GM12878 (cell line): ENCODE data around the gene KCNIP3. TPM values are rescaled to one million over a fixed set of nuclear protein-coding genes. Genes with fewer than 3 reads are reported as not detected.

Source experiments
- ATAC-seq: fragments of 200-7000 bp; cut with Tn5 transposase; 3 replicates; pipeline ENCODE4 v1.9.1; 2020; ENCODE audit warnings: mild to moderate bottlenecking, moderate library complexity
- BruUV-seq: library from RNA; stranded (reverse); fragments of 400-500 nt; replicated peaks from 2 replicates; lab custom pipeline; 2021; lab: Mats Ljungman, UMichigan
- CTCF ChIA-PET: fragments of 300-600 bp; sonication (Branson Sonifier 250); formaldehyde crosslinking; extraction: SDS; loops from one replicate; lab custom pipeline; 2021; ENCODE audit warnings: inconsistent platforms; lab: Yijun Ruan, JAX
- POLR2A ChIA-PET: fragments of 350-600 bp; formaldehyde crosslinking; extraction: SDS; loops from one replicate; lab custom pipeline; 2021; ENCODE audit warnings: inconsistent platforms; lab: Charles Lee
- RAD21 ChIA-PET: fragments of 300-600 bp; sonication (Branson Sonifier 250); formaldehyde crosslinking; loops from one replicate; lab custom pipeline; 2023; ENCODE audit warnings: antibody characterized with exemption; ENCODE audit not compliant: unreplicated experiment; lab: Charles Lee
- SMC1A ChIA-PET: fragments of 300-600 bp; sonication (Branson Sonifier 250); formaldehyde crosslinking; loops from one replicate; lab custom pipeline; 2023; ENCODE audit not compliant: unreplicated experiment, uncharacterized antibody; lab: Charles Lee
- DNase-seq: peaks from one replicate; pipeline ENCODE4 v3.0.0-alpha.2; 2011; ENCODE audit warnings: low read depth, low spot score
- FAIRE-seq: peaks from 3 replicates; lab custom pipeline; 2011; peaks lifted over from hg19 to GRCh38; lab: Jason Lieb, UNC
- H2AFZ ChIP-seq: 2 replicates; pipeline ENCODE4 v1.6.0; 2011; ENCODE audit warnings: low read depth, low read length, control low read depth; ENCODE audit not compliant: control insufficient read depth
- H3K27ac ChIP-seq: 2 replicates; pipeline ENCODE4 v1.5.1; 2011; ENCODE audit warnings: control low read depth; ENCODE audit not compliant: control insufficient read depth, insufficient read depth
- H3K27me3 ChIP-seq, 2 experiments: replicated peaks in 1 of 2; 2 replicates each; pipeline versions ENCODE4 v1.6.0 to v1.6.1; 2011; ENCODE audit warnings: low read length in 1 of 2; ENCODE audit not compliant: control insufficient read depth in 2 of 2, insufficient read depth in 2 of 2
- H3K36me3 ChIP-seq, 2 experiments: 2 replicates each; pipeline ENCODE4 v1.5.1; 2011; ENCODE audit warnings: low read length in 1 of 2; ENCODE audit not compliant: control insufficient read depth in 2 of 2, insufficient read depth in 2 of 2
- H3K4me1 ChIP-seq: 2 replicates; pipeline ENCODE4 v1.6.1; 2011; ENCODE audit warnings: mild to moderate bottlenecking, low read length, moderate library complexity, mixed read lengths; ENCODE audit not compliant: control insufficient read depth, insufficient read depth
- H3K4me2 ChIP-seq: 2 replicates; pipeline ENCODE4 v1.6.0; 2011; ENCODE audit warnings: control low read depth; ENCODE audit not compliant: control insufficient read depth, insufficient read depth
- H3K4me3 ChIP-seq: fragments of 200-600 bp; sonication (generic); 2 replicates; pipeline ENCODE4 v1.5.1; 2016
- H3K79me2 ChIP-seq: 2 replicates; pipeline ENCODE4 v1.6.0; 2011; ENCODE audit warnings: low read length; ENCODE audit not compliant: control insufficient read depth, insufficient read depth
- H3K9ac ChIP-seq: 2 replicates; pipeline ENCODE4 v1.8.0; 2011; ENCODE audit warnings: low read length, control low read depth, mixed read lengths; ENCODE audit not compliant: control insufficient read depth, insufficient read depth
- H3K9me3 ChIP-seq: replicated peaks from 3 replicates; pipeline ENCODE4 v1.5.1; 2011; ENCODE audit warnings: mild to moderate bottlenecking, low read length; ENCODE audit not compliant: control insufficient read depth, insufficient read depth
- H4K20me1 ChIP-seq: 2 replicates; pipeline ENCODE4 v1.6.0; 2011; ENCODE audit not compliant: control insufficient read depth, insufficient read depth
- FOS ChIP-seq: IDR thresholded peaks from 3 replicates; pipeline ENCODE4 v1.6.1; 2011; ENCODE audit warnings: borderline replicate concordance; ENCODE audit not compliant: insufficient read length; ENCODE audit errors: extremely low read depth
- HCFC1 ChIP-seq: fragments of 150-350 bp; IDR thresholded peaks from 2 replicates; pipeline ENCODE4 v1.6.1; 2014; ENCODE audit warnings: low read length
- HDAC6 ChIP-seq: fragments of 200-600 bp; sonication (generic); IDR thresholded peaks from one replicate; pipeline ENCODE4 v1.8.0; 2017; ENCODE audit warnings: antibody characterized with exemption; ENCODE audit not compliant: unreplicated experiment
- IKZF1 ChIP-seq: fragments of 450-650 bp; conservative IDR thresholded peaks from 2 replicates; pipeline ENCODE4 v1.6.1; 2017; ENCODE audit warnings: antibody characterized with exemption, mild to moderate bottlenecking
- MEF2B ChIP-seq: fragments of 450-650 bp; IDR thresholded peaks from 2 replicates; pipeline ENCODE4 v1.6.1; 2018; ENCODE audit warnings: mild to moderate bottlenecking, moderate library complexity; ENCODE audit not compliant: partially characterized antibody, poor library complexity, severe bottlenecking
- MYC ChIP-seq: IDR thresholded peaks from 2 replicates; pipeline ENCODE4 v1.6.1; 2011; ENCODE audit warnings: mild to moderate bottlenecking, low read length, moderate library complexity, inconsistent platforms; ENCODE audit not compliant: insufficient read depth, insufficient replicate concordance, insufficient read length, severe bottlenecking
- RAD51 ChIP-seq: fragments of 450-650 bp; IDR thresholded peaks from 2 replicates; pipeline ENCODE4 v1.6.1; 2016; ENCODE audit warnings: moderate library complexity, mild to moderate bottlenecking, inconsistent platforms
- RUNX3 ChIP-seq: IDR thresholded peaks from 2 replicates; pipeline ENCODE4 v1.6.1; 2012; ENCODE audit warnings: low read length, inconsistent platforms
- SUZ12 ChIP-seq: fragments of 200-600 bp; sonication (generic); IDR thresholded peaks from one replicate; pipeline ENCODE4 v1.6.1; 2018; ENCODE audit warnings: antibody characterized with exemption, mild to moderate bottlenecking; ENCODE audit not compliant: unreplicated experiment
- TAF1 ChIP-seq: IDR thresholded peaks from 2 replicates; pipeline ENCODE4 v1.6.1; 2011; ENCODE audit warnings: mild to moderate bottlenecking, low read depth, low read length, borderline replicate concordance
- TCF7 ChIP-seq: IDR thresholded peaks from 2 replicates; pipeline ENCODE4 v1.6.1; 2014; ENCODE audit warnings: antibody characterized with exemption, borderline replicate concordance
- ZNF384 ChIP-seq: IDR thresholded peaks from 2 replicates; pipeline ENCODE4 v1.6.1; 2012; ENCODE audit warnings: low read depth, mild to moderate bottlenecking, low read length, improper control_type of control experiment, borderline replicate concordance
- ZSCAN29 ChIP-seq: fragments of 450-650 bp; IDR thresholded peaks from 2 replicates; pipeline ENCODE4 v1.6.1; 2017; ENCODE audit warnings: mild to moderate bottlenecking, moderate library complexity
- WGBS: methylation state at CpG from one replicate; pipeline ENCODE4 v1.1.6; 2016; ENCODE audit warnings: low lambda C conversion rate; ENCODE audit not compliant: insufficient replicate concordance, insufficient coverage; ENCODE audit errors: missing lambda C conversion rate; 5-methylcytosine and 5-hydroxymethylcytosine counted together
- in situ Hi-C: fragments of 300-500 bp; cut with MboI; formaldehyde crosslinking; loops from 9 replicates; pipeline ENCODE4 v1.14.3; 2018; ENCODE audit warnings: mixed read lengths
- intact Hi-C: fragments of 100-400 bp; cut with micrococcal nuclease; formaldehyde crosslinking; loops from one replicate; pipeline ENCODE4 v1.14.2; 2022; ENCODE audit not compliant: unreplicated experiment
- polyA plus RNA-seq, 11 experiments: library from polyadenylated mRNA; depleted of rRNA in 4 of 11; unstranded in 6 of 11; stranded (reverse) in 5 of 11; fragments of >200 nt; fragmentation: Nextera tagmentation in 4 of 11; fragmentation: Illumina TruSeq in 1 of 11; extraction: Ambion mirVana in 4 of 11; extraction: Trizol in 1 of 11; gene quantifications; 1 replicate in 1 of 11; 2 replicates in 10 of 11; pipeline versions ENCODE4 v1.2.1 to v1.2.3, GENCODE V29; 2011 to 2016; ENCODE audit warnings: inconsistent platforms in 2 of 11, missing spikeins in 2 of 11, low read depth in 1 of 11
- total RNA-seq, 4 experiments: library from RNA; depleted of rRNA in 3 of 4; stranded (reverse); fragments of >200 nt in 3 of 4; fragmentation: Illumina TruSeq in 1 of 4; extraction: Trizol in 1 of 4; gene quantifications; 2 replicates each; pipeline versions ENCODE4 v1.2.1 to v1.2.3, GENCODE V29; 2013 to 2021
- TF ChIP-seq, protein P1 (sequence below): fragments of 450-650 bp; formaldehyde crosslinking; IDR thresholded peaks from 2 replicates; pipeline ENCODE4 v1.4.0; 2020; ENCODE audit warnings: mild to moderate bottlenecking, moderate library complexity
- TF ChIP-seq, protein P2 (sequence below): IDR thresholded peaks from 2 replicates; pipeline ENCODE4 v1.6.1; 2012; ENCODE audit warnings: low read depth, low read length, improper control_type of control experiment
- TF ChIP-seq, protein P3 (sequence below): IDR thresholded peaks from 2 replicates; pipeline ENCODE4 v1.6.1; 2012; ENCODE audit warnings: mild to moderate bottlenecking, low read depth, low read length

KCNIP3 gene
- total and polyA plus RNA-seq, 10 of the 15 experiments (the other 5 are each of a cell fraction or from before 2014, with no cell fraction given) = not detected

DNA sequence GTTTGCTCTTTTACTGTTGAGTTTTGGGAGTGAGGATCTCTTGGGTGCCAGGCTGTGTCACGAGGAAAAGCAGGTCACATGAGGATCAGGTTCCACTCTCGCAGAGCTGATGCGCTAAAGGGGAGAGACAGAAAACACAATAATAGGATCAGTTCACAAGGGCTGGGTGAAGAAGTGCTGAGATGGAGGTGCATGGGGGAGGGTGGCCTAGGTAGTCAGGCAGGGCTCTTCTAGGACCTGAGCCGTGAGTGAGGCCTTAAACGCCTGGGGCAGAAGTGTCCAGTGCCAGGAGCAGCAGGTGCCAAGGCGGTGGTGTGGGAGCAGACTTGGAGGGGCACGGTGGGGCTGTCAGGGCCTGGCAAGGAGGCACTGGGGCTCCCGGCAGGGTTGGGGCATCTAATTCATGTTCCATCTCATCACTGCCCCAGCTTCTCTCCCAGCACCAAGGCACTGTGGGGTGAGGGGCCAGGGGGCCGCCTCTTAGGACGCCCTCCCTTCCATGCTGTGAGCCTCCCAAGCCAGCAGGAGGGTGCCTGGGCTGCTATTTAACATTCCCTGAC is 9.3 kb downstream of the KCNIP3 start (continued):
- no peak for TF ChIP-seq MYC
- TF ChIP-seq RAD51 = no peak
- no peak for TF ChIP-seq FOS

DNA sequence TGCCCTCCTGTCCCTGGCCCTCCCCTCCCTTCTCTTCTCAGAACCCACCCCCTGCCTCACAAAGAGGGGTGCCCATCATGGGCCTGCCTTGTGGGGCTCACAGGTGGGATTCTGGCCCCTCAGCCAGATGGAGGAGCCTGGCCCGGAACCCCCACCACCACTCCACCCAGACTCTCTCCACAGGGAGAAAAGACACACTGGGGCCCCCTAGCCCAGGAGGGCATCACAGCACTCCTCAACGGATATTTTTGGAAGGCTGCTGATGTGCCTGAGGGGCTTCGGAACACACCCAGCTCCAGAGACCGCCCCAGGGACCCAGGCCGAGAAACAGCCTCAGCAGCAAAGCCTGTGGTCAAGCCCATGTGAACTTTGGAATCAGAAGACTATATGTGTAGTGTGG is 9.9 kb downstream of the KCNIP3 start:
- intact Hi-C loops = no loop called here
- H3K4me1 ChIP-seq = no peaks in the 10 kb centered on the region
- POLR2A ChIA-PET = no interaction called here
- no peak overlapping the region for H2AFZ ChIP-seq
- BruUV-seq = no TSS peak
- SMC1A ChIA-PET = no interaction called here
- H4K20me1 ChIP-seq = no peaks in the 10 kb centered on the region; the same call in 1 of the 2 replicates
- H3K79me2 ChIP-seq = no peaks in the 10 kb centered on the region
- DNase-seq = no peak
- H3K9me3 ChIP-seq = no peaks in the 10 kb centered on the region
- H3K36me3 ChIP-seq = no peaks in the 10 kb centered on the region
- H3K4me2 ChIP-seq = no peak overlapping the region
- H3K9ac ChIP-seq = no peak overlapping the region
- 57% methylated on average over 5 of the region's 5 CpGs for WGBS
- H3K4me3 ChIP-seq = no peak overlapping the region
- no peaks in the 10 kb centered on the region; a peak in 2 of 4 replicates for H3K27me3 ChIP-seq
- no peak overlapping the region for H3K27ac ChIP-seq
- RAD21 ChIA-PET = no interaction called here
- FAIRE-seq = no peak
- no peak for ATAC-seq
- in situ Hi-C loops = no loop called here
- CTCF ChIA-PET = no interaction called here
- TF ChIP-seq, protein P1, sequence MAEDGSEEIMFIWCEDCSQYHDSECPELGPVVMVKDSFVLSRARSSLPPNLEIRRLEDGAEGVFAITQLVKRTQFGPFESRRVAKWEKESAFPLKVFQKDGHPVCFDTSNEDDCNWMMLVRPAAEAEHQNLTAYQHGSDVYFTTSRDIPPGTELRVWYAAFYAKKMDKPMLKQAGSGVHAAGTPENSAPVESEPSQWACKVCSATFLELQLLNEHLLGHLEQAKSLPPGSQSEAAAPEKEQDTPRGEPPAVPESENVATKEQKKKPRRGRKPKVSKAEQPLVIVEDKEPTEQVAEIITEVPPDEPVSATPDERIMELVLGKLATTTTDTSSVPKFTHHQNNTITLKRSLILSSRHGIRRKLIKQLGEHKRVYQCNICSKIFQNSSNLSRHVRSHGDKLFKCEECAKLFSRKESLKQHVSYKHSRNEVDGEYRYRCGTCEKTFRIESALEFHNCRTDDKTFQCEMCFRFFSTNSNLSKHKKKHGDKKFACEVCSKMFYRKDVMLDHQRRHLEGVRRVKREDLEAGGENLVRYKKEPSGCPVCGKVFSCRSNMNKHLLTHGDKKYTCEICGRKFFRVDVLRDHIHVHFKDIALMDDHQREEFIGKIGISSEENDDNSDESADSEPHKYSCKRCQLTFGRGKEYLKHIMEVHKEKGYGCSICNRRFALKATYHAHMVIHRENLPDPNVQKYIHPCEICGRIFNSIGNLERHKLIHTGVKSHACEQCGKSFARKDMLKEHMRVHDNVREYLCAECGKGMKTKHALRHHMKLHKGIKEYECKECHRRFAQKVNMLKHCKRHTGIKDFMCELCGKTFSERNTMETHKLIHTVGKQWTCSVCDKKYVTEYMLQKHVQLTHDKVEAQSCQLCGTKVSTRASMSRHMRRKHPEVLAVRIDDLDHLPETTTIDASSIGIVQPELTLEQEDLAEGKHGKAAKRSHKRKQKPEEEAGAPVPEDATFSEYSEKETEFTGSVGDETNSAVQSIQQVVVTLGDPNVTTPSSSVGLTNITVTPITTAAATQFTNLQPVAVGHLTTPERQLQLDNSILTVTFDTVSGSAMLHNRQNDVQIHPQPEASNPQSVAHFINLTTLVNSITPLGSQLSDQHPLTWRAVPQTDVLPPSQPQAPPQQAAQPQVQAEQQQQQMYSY (CRISPR knock-in tag) = no peak
- TF ChIP-seq TCF7 (no peak), ZNF384 (no peak), HCFC1 (no peak), TAF1 (no peak), RUNX3 (no peak), HDAC6 (no peak), MEF2B (no peak), ZSCAN29 (no peak), SUZ12 (no peak), IKZF1 (no peak)
- TF ChIP-seq, protein P2, sequence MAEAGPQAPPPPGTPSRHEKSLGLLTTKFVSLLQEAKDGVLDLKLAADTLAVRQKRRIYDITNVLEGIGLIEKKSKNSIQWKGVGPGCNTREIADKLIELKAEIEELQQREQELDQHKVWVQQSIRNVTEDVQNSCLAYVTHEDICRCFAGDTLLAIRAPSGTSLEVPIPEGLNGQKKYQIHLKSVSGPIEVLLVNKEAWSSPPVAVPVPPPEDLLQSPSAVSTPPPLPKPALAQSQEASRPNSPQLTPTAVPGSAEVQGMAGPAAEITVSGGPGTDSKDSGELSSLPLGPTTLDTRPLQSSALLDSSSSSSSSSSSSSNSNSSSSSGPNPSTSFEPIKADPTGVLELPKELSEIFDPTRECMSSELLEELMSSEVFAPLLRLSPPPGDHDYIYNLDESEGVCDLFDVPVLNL = no peak
- TF ChIP-seq, protein P3, sequence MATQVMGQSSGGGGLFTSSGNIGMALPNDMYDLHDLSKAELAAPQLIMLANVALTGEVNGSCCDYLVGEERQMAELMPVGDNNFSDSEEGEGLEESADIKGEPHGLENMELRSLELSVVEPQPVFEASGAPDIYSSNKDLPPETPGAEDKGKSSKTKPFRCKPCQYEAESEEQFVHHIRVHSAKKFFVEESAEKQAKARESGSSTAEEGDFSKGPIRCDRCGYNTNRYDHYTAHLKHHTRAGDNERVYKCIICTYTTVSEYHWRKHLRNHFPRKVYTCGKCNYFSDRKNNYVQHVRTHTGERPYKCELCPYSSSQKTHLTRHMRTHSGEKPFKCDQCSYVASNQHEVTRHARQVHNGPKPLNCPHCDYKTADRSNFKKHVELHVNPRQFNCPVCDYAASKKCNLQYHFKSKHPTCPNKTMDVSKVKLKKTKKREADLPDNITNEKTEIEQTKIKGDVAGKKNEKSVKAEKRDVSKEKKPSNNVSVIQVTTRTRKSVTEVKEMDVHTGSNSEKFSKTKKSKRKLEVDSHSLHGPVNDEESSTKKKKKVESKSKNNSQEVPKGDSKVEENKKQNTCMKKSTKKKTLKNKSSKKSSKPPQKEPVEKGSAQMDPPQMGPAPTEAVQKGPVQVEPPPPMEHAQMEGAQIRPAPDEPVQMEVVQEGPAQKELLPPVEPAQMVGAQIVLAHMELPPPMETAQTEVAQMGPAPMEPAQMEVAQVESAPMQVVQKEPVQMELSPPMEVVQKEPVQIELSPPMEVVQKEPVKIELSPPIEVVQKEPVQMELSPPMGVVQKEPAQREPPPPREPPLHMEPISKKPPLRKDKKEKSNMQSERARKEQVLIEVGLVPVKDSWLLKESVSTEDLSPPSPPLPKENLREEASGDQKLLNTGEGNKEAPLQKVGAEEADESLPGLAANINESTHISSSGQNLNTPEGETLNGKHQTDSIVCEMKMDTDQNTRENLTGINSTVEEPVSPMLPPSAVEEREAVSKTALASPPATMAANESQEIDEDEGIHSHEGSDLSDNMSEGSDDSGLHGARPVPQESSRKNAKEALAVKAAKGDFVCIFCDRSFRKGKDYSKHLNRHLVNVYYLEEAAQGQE = no peak
